Activated T-helper 1 cell treated with anti-CD3 and anti-CD28 coated beads, Interleukin-2, amount 50 U/mL, for 16 hours (primary cell): ENCODE data around the gene PRDM16.

ENCODE experiments used
- DNase-seq, 2 donors: peaks; one replicate each; pipeline ENCODE4 v3.0.0-alpha.2; 2020; ENCODE audit warnings: low read depth in 1 of 2, low spot score in 1 of 2

Gene PRDM16

GRCh38 chr1:3436451-3436850 lies 367.4 kb downstream of the PRDM16 start:
- DNase-seq, result no peak

GRCh38 chr1:3436901-3437300 lies 367.9 kb downstream of the PRDM16 start:
- DNase-seq, result no peak

GRCh38 chr1:3438661-3439180 lies 369.7 kb downstream of the PRDM16 start:
- no peak for DNase-seq

GRCh38 chr1:3439346-3440299 lies 370.6 kb downstream of the PRDM16 start:
- DNase-seq, result no peak

DNA sequence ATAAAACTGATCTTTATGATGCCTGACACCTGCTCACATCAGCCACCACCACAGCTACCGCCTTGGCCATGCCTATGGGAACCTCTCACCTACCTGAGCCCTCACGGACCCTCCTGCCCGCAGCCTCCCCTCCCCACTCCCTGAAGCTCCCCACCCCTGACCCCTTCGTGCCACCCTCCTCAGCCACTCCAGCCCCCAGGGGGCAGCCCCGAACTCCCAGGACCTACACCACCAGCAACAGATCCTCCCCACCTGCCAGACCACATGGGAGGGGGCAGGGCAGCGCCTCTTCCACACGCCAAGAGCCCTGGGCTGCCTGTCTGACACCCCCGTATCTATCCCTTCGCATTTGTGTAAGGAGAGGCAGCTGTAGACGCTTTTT lies 371.3 kb downstream of the PRDM16 start:
- no peak for DNase-seq

GRCh38 chr1:3440711-3441409 lies 371.9 kb downstream of the PRDM16 start:
- no peak for DNase-seq

DNA sequence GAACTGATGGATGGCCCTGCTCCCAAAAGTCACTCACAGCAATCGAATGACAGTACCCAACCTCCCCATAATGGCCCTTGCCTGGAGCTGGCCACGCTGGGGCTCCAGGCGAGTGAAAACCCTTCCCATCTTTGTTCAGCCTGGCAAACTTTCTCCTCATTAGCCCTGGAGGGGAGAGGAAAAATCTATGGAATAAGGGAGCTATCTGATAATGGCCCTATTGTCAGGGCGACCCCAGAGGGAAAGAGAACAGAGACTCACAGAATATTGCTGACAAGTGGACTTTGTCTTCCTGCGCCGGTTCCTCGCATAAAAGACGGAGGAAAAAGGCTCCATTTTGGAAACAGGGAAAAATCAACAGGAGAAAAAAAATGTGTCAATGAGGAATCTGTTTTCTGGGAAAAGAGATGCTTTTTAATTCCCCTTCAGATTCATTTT lies 372.4 kb downstream of the PRDM16 start:
- DNase-seq, result no peak

DNA sequence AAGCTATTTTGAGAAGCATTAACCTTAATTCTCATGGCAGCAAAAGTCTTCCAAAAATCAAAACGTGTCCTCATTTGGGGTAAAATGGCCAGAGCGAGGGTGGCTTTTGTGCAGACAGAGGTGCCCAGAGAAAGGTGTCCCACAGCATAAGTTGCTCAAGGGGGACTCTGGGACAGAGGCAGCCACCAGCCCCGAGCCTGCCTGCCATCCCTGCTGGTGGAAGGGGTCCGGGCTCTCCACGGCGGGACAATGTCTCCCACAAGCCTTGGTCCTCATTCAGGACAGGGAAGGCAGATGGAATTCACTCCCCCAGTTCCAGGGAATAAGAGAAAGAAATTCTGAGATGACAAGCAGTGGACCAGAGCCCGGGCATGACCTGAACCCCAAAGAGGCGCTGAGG lies 372.9 kb downstream of the PRDM16 start:
- no peak for DNase-seq

- no peak for DNase-seq
Measured at GRCh38 chr1:3442331-3442730, 373.3 kb downstream of the PRDM16 start.

DNA sequence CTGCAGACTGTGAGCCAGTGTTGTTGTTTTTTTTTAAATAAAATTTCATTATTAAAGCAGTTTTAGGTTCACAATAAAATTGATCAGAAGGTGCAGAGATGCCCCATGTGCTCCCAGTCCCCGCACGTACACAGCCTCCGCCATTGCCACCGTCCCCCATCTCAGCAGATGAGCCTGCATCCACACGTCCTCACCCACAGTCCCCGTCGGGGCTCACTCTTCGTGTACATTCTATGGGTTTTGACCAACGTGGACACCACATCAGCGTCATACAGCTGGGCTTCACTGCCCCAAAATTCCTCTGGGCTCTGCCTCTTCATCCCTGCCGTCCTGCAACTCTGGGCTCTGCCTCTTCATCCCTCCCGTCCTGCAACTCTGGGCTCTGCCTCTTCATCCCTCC lies 373.9 kb downstream of the PRDM16 start:
- DNase-seq, result no peak

DNA sequence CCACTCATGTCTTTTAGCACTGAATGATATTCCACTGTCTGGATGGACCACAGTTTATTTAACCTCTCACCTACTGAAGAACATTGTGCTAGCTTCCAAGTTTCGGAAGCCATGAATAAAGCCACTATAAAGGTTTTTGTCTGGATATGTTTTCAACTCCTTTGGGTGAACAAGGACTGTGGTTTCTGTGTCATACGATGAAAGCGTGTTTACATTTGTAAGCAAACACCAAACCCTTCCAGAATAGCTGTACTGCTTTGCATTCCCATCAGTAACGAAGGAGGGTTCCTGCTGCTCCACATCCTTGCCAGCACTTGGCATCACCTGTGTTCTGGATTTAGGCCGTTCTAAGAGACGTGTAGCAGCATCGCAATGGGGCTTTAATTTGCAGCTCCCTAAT lies 374.8 kb downstream of the PRDM16 start:
- DNase-seq, result no peak

DNA sequence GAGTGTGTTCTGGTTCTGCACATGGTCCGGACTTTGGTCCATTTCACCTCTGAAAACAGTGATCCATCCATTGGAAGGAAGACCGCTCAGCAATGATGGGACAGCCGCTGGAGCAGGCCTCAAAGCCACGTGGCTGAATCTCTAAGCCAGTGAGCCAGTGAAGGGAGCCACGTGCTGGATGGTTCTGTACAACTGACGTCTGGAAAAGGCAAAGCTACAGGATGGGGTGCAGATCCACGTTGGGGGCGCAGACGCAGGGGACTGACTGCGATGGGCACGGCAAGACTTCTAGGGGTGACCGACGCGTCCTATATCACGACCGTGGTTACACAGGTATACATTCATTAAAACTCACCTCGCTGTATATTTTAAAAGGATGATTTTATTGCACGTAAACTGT lies 375.3 kb downstream of the PRDM16 start:
- no peak for DNase-seq

- DNase-seq, result no peak
Measured at GRCh38 chr1:3444736-3445135, 375.7 kb downstream of the PRDM16 start.

DNA sequence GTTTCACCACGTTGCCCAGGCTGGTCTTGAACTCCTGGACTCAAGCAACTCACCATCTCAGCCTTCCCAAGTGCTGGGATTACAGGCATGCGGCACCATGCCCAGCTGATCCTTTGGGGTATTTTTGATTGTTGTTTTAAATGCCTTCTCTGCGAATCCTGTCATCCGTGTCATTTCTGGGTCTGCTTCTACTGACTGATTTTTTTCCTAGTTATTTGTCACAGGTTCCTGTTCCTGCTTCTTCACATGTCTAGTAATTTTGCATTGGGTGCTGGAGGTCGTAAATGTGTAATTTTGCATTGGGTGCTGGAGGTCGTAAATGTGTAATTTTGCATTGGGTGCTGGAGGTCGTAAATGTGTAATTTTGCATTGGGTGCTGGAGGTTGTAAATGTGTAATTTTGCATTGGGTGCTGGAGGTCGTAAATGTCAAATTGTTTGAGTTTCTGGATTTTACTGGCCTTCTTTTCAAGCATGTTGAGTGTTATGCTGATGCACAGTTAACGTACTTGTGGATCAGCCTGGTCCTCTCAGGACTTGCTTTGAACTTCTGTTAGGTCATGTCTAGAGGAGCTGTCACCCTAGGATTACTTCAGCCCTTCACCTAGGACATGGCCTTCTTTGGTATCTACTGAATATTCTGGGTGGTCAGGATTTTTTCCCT lies 381.3 kb downstream of the PRDM16 start:
- no peak for DNase-seq

- DNase-seq, result no peak
Measured at GRCh38 chr1:3450983-3451382, 382.0 kb downstream of the PRDM16 start.

GRCh38 chr1:3451994-3452865 lies 383.2 kb downstream of the PRDM16 start:
- no peak for DNase-seq

DNA sequence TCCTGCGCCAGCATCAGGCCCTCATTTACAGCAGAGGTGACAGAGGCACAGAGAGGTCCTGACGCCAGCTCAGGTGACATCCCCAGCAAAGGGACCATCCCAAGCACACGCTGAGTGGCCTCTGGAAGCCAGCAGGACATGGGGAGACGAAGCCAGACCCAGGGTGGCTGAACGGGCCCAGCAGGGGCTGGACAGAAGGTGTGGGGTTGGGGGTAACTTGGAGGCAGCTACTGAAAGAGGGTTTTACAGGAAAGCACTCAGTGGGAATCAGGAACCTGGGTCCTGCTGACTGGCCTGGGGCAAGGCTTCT lies 383.8 kb downstream of the PRDM16 start:
- no peak for DNase-seq

GRCh38 chr1:3453203-3453761 lies 384.3 kb downstream of the PRDM16 start:
- DNase-seq, result peak; percentile 57 to 60

GRCh38 chr1:3453891-3454810 lies 385.1 kb downstream of the PRDM16 start, which contains the start of gene ARHGEF16:
ARHGEF16 (plus strand) TSS chr1:3454665; CDS start chr1:3463085, 8,420 bp downstream.
- DNase-seq, result no peak
